GM18873 (cell line): Measurements from ENCODE around the gene UTS2R.
A peak's percentile ranks its signal among the peaks of the same experiment; 100 is the strongest.

Experiments used
- ATAC-seq: cut with Tn5 transposase; IDR thresholded peaks from one replicate; pipeline ENCODE4 v1.9.1; 2021; ENCODE audit warnings: mild to moderate bottlenecking, moderate library complexity, moderate number of reproducible peaks; ENCODE audit not compliant: unreplicated experiment, low FRiP score

UTS2R gene

DNA sequence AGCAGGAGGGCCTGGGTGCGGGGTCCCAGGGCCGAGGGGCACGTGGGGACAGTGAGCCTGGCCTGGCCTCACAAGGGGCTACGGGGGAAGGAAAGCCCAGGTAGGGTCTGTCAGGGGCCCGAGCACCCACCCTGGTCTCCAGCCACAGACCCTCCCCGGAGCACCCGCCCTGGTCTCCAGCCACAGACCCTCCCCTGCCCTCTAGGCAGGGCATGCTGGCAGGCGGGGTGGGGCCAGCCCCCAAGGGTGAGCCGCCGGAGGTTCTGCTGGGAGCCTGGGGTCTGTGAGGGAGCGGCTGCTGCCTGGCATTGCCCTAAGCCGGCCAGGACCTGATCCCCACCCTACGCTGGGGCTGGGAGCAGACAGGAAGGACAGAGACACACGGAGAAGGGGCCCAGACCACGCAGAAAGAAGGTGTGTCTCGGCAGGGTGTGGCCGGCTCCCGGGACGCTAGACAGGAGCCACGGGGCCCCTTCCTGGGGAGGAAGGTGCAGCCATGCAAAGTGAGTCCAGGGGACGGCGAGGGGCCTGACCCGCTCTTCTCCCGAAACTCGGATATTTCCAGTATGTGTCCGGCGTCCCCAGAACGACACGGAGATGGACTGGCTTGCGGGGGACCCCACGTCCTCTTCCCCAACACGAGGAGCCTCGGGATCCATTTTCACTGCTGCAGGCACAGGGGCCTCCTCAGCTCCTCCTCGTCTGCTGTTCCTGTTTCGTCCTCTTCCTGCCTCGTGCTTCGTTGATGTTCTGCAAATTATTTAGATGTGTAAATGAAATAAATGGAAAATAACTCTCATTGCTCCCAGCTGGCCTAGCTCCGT, 15.5 kb downstream of the UTS2R start:
- no peak for ATAC-seq

DNA sequence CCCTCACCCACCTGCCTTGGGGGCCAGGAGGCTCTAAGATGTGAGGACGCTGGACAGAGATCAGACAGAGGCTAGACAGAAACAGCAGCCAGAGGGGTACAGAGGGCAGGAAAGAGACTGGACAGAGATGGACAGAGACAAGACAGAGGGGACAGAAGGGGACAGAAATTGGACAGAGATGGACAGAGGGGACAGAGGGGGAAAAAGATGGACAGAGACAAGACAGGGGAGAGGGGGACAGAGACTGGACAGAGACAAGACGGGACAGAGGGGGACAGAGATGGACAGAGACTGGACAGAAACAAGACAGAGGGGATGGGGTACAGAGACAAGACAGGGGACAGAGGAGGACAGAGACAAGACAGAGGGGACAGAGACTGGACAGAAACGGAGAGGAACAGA, 16.1 kb downstream of the UTS2R start:
- no peak for ATAC-seq

DNA sequence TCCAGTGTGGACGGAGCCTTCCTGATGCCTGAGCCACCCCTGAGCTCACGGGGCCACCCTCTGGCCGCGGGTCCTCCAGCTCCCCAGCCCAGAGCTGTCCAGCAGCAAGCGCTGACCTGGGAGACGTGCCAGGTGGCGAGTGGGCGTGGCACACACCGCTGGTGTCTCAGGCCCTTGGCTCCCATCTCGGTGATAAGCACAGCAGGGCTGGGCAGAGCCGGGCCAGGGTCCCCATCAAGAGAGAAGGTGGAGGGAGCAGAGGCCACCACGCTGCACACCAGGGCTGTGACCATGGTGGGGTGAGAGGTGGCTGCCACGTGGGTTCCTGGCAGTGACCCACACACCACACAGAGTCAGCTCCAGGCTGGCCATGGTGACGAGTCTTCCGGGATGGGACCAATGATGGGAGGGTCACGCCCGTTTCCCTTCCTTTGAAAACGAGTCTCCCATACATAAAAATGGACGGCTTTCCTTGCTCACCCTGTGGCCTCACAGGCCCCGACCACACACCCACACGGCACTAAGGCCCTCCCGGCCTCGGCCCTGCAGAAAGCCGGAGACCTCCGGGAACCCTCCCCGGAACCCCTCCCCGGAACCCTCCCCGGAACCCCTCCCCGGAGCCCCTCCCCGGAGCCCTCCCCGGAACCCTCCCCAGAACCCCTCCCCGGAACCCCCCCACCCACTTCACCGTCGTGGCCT, 16.8 kb downstream of the UTS2R start:
- no peak for ATAC-seq

DNA sequence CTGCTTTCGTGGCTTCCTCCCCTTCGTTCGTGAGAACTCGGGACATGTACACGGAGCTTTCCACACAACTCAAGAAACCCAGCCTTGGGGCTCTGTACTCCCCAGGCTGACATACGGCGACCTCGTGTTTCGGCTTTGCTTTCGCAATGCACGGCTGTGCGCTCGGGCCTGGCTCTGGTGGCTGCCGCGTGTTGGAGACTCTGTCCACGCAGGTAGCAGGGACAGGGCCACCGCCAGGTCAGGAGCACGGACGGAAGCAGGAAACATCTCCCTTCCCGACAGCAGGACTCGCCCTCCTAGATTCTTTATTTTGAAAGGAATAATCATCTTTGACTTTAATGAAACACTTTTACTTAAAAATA, 17.3 kb downstream of the UTS2R start:
- ATAC-seq, result no peak

DNA sequence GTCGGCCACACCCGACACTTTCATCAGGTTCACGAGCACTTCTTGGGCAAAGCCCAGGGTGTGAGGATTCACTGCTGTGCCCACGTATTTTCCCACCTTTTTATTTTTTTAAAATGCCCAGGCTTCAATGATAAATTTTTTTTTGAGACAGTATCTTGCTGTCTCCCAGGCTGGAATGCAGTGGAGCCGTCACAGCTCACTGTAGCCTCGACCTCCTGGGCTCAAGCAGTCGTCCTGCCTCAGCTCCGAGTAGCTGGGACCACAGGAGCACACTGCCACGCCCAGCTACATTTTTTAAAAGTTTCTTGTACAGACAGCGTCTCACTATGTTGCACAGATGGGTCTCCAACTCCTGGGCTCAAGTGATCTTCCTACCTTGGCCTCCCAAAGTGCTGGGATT, 17.8 kb downstream of the UTS2R start:
- no peak for ATAC-seq

DNA sequence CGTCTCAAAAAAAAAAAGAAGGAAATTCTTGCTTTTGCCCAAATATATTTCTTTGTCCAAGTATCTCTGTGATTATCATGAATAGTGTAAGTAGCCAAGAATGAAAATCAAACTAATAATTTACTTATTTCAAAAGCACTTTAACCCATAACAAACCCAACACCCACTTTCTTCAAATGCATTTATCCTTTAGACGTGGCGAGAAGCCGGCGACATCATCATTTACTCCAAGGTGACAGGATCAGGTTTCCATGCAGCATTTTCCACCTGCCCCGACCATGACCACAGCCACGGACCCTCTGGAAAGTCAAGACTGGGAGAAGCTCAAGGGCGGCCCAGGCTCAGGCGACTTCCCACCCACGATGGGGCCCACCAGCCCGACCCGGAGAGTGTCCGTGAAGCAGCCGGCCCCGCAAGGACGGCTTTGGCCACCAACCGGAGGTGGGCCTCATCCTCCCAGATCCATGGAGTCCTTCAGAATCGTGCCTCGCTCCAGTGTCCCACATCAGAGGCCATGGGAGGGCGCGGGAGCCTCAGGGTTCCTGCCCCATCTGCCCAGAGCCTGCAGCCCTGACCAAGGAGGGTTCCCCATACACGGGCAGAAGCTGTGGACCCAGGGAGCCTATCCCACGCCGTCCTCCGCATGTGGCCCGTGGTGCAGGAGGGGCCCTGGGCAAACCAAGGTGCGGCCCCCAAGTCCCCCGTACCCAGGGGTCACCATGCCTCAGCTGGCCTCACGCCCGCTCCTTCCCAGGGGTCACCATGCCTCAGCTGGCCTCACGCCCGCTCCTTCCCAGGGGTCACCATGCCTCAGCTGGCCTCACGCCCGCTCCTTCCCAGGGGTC, 18.7 kb downstream of the UTS2R start:
- ATAC-seq, result no peak

DNA sequence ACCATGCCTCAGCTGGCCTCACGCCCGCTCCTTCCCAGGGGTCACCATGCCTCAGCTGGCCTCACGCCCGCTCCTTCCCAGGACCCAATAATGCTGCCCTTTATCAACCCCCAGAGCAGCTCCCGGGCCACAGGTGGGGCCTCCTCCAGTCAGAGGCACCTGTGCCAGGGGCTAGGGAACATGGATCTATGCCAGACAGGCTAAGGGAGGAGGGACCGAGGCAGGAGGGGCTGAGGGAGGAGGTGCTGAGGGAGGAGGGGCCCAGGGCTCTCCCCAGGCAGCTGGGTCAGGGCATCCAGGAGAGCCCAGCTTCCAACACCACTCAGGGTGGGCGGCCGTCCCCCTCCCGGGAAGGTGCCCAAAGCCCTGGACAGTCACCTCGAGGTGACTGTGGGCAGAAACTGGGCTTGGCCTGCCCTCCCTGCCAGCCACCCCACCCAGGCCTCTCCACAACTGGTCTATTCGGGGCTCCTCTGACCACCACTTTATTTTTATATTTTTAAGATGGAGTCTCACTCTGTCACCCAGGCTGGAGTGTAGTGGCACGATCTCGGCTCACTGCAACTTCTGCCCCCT, 19.4 kb downstream of the UTS2R start:
- ATAC-seq, result no peak

DNA sequence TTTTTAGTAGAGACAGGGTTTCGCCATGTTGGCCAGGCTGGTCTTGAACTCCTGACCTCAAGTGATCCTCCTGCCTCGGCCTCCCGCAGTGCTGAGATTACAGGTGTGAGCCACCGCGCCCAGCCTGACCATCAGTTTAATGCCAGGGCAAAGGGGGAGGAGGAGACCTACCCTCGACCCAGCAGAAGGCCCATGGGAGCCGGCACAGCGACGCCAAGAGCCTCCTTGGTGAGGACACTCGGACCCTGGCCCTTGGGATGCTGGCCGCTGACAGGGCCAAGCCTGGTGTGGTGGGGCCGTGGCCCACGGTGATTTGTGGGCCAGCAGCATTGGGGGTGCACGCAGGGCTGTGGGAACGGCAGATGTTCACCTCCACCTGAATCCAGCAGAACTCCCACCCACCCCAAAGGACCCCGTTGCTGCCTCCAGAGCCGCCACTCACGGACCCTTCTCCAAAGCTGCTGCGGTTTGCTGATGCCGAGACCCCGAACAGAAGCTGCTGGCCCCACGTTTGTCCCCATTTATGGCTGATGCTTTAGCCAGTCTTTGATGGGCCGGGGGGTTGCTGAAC, 20.0 kb downstream of the UTS2R start:
- no peak for ATAC-seq

DNA sequence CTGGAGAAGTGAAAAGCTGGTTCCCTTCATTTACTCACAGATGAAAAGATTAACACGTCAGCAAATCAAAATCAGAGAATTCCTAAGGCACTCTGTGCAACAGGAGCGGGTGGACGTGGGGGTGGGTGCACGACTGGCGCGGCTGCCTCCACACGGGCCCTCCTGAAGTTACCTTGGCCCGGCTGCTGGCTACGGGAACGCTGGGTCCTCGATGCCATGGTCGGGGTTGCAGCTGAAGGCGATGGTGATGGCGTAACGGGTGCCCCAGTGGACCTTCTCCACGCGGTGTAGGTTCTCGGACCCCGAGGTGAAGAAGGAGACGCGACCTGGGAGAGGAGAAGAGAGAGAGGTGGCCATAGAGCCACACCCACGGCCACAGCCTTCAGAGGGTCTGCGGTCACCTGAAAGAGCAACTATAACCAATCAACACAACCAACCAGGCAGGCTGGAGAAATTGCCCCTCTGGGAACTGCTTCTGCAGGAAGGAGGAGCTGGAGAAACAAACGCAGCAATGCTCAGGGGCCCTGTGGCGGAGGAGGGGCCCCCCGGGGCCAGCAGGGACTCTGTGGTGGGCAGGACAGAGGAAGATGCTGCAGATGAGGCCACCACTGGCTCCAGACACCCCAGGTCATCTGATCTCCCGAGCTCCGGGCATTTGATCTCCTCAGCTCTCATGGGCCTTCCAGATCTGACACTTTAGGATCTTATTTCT, 20.8 kb downstream of the UTS2R start:
- ATAC-seq, result no peak

DNA sequence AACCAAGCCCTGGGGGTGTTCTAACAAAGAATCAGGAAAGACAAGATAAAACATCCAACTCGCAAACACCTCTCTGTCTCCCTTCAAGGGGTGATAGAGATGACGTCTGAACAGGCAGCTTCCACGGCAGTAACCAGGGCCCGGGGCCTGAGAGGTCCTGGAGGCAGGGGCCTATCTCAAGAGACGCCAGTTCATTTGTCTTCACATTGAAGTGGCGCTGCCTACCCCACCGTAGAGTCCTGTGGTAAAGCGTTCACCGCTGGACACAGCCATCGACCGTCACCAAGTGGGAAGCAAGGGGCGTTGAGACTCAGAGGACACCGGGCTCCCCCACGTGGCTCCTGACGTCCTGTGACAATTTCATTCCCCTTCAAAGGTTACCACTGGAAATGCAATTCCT, 21.4 kb downstream of the UTS2R start:
- ATAC-seq, result no peak

DNA sequence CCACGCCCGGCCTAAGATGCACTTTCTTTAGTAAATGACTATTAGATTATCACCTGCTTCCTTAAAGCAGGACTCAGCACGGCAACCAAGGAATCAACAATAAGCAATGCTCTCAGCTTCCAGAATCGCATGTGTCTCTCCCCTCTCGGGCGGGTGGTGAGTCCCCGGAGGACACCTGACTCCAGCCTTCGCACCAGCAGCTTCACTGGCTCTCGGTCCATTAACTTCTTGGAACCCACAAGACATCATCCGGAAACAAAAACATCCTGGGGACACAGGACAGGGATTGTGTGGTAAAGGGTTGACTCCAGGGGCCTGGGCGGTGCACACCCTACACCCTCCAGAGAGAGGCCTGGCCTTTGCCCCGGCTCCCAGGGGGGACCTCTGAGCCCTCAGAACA, 22.7 kb downstream of the UTS2R start:
- ATAC-seq, result no peak

DNA sequence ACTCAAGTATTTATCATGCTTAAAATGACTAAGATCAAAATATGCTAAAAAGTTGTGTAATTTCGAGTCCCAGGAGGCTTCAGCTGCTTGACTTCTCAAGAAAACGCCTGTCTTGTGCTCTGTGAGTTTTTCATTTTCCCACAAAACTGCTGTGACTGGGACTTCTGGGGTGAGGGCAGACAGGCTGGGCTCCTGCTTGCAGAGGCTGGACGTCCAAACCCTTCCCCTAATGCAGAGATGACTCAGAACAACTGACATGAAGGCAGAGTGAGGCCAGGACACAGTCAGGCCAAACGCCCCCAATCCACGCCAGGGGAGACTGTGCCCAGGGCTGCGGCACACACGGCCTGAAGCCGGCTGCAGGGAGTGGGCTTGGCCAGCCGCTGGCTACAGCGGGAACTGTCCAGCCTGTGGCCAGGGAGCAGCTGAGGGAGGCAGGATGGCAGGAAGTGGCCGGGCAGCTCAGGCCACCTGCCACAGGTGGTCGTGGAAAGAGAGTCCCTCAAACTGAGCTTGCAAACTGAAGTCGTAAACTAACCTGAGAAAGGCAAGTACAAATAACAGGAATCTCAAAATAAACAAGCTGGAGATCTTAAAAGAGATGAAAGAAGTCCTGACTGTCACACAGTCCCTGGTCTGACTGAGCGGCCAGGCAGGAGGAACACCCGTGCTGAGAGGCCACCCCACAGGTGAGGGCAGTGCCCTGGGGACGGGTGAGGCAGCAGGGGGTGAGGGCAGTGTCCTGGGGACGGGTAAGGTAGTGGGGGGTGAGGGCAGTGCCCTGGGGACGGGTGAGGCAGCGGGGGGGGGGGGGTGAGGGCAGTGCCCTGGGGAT, 25.3 kb downstream of the UTS2R start:
- ATAC-seq, result no peak

DNA sequence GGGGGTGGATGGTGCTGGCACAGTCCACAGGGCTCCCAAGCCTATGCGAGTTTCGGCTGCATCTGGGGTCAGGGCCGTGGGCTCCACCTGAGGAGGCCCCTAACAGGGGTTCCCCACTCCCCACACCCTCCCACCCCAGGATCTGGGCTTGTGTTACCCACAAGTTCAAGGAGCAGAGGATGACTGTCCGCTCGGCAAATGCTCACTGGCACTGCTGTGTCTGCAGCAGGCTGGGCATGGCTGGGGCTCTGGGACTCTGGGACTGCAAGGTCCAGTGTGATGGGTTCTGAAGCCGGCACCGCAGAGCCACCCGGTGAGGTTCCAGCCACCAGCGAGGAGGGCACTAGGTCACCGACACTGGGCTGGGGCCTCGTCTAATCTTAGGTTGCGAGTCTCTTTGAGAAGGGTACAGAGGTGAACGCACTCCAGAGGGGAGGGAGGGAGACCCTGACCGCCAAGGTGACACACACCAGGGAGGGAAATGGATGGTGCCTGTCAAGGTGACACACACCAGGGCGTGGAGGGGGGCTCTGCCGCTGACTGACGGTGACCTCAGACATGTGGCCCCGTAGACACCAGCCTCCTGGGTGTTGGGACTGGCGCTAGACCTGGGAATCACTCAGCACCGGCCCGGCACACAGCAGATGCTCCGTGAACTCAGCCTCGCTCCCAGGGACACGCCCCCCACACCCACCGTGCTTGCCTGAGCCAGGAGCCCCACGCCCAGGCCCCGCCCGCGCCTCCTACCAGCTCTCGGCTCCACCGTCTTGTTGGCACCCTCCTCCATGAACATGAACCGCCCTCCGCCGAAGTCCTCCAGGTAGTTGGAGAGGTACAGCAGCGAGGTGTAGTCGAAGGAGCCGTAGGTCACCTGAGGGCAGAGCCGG, 26.1 kb downstream of the UTS2R start:
- no peak for ATAC-seq

DNA sequence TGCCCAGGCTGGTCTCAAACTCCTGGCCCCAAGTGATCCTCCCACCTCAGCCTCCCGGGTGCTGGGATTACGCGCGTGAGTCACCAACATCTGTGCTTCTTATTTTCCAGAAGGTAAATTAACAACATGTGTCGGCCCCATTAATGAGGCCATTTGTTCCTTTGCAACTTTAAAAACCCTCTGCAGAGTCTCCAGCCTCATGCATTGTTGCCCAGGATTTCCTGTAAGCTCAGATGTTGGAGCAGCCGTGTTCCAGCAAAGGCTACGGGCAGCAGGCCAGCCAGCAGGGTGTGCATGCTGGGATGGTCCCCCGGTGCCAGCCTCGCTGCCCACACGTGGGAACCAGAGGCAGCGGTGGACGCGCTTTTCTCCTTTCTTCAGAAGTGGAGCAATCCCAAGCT, 27.5 kb downstream of the UTS2R start:
- no peak for ATAC-seq

DNA sequence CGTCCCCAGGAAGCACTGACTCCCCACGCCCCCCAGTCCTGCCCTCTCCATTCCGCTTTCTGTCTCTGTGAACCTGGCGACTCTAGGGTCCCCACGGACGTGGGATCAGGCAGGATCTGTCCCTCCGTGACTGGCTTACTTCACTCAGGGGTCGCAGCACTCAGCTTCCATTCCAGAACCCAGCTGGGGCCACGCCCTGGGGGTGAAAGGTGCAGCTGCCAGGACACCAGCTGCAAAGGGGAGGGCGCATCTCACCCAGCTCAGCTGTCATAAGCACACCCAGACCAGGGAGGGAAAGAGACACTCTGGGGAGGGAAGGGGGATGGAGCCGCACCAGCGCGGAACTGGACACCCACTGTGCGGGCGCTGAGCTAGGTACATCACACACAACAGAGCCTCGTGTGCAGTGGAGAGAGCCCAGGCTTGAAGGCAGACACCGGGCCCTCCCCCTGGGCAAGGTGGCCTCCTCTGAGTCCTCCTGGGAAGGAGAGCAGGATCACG, 28.1 kb downstream of the UTS2R start:
- no peak for ATAC-seq

DNA sequence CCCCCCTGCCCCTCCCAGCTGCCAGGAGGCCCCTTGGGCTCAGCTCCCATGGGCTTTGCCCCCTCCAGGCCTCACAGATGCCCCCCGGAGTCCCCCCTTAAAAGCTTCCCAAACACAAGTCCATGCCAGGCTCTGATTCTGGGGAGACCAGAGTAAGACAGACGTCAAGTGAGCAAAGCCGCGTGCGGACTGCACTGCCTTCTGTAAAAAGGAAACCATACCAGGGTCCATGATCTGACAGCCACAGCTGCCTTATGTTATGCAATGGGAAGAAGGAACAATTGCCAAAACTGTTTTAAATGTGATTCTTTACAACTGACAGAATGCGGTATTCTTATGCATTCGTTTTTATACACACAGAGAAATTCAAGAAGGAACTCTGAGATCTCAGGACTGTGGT, 28.6 kb downstream of the UTS2R start:
- no peak for ATAC-seq

DNA sequence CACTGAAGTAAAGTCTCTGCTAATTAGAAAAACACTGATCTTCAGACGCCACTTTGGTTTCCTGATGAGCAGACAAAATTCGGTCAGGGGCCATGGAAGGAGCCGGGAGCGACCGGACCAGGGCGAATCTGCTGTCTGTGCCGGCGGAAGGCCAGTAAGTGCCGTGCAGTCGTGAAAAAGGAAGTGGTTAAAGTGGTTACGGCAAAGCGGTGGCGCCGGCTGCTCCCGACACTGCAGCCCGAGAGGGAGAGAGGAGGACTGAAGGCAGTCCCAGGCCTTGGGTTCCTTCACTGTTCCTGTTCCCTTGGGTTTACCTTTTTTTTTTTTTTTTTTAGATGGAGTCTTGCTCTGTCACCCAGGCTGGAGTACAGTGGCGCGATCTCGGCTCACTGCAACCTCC, 29.3 kb downstream of the UTS2R start:
- ATAC-seq, result no peak

DNA sequence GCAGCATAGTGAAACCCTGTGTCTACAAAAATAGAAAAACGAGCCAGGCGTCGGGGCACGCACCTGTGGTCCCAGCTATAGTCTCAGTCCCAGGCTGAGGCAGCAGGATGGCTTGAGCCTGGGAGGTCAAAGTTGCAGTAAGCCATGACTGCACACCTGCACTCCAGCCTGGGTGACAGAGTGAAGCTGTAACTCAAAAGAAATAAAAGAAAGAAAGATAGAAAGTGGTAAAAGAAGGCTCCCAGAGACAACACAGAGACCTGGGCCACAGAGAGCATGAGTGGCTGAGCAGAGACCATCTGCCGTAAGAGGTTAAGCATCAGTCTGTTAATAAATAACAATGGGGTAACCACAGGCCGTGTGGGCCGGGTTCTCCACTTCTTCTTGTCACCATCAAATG, 31.3 kb downstream of the UTS2R start:
- ATAC-seq, result peak; percentile 71
